GM12873 (cell line): ENCODE data around the gene RTP2.

ENCODE experiments used
- CTCF ChIP-seq: IDR thresholded peaks from 2 replicates; pipeline ENCODE4 v1.5.1; 2012; ENCODE audit warnings: low read depth, mild to moderate bottlenecking, moderate library complexity, low read length, control low read depth; ENCODE audit not compliant: insufficient read depth; ENCODE audit errors: missing control alignments

Gene RTP2

GRCh38 chr3:187708696-187709095, 6.3 kb upstream of the RTP2 start:
- TF ChIP-seq CTCF, result no peak

GRCh38 chr3:187706971-187707370, 4.6 kb upstream of the RTP2 start:
- TF ChIP-seq CTCF, result no peak

- no peak for TF ChIP-seq CTCF
These were observed 2.8 kb upstream of the RTP2 start for GRCh38 chr3:187705164-187705563.

GRCh38 chr3:187700249-187700648, 2.1 kb downstream of the RTP2 start:
- TF ChIP-seq CTCF, result no peak

GRCh38 chr3:187698499-187699399, 3.6 kb downstream of the RTP2 start:
- no peak for TF ChIP-seq CTCF

GRCh38 chr3:187696021-187696420, 6.3 kb downstream of the RTP2 start:
- no peak for TF ChIP-seq CTCF

GRCh38 chr3:187695449-187695848, 6.9 kb downstream of the RTP2 start:
- TF ChIP-seq CTCF, result no peak
